ENCODE data around the gene EZH1. TPM values are rescaled to one million over a fixed set of nuclear protein-coding genes. Genes with fewer than 3 reads are reported as not detected.

EZH1 gene
- total RNA-seq, 4 donors from 2014 or later = 31.5 to 89.5 (median 44.5) TPM

DNA sequence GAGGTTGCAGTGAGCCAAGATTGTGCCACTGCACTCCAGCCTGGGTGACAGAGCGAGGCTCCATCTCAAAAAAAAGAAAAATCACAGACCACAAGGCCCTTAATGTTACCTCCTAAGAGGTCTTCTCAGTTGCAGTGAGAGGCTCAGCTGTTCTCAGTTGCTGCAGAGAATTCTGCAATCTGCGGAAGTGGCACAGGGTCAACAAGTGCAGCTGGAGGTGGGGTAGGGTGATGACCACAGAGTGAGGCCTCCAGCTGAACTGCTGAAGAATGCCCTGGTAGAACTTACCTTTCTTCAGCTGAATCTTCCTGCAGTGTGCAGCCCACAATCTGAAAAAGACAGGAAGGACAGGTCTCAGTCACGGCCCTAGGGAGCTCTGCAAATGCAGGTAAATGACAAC, 36.3 kb downstream of the EZH1 start:
- intact Hi-C loops (cut with DNase I; ENCODE audit: low total_unique reads) = no loop called here
- no peaks in the 10 kb centered on the region for H3K27me3 ChIP-seq
- no peaks in the 10 kb centered on the region for H3K4me1 ChIP-seq
- no peaks in the 10 kb centered on the region for H3K36me3 ChIP-seq
- H3K9me3 ChIP-seq = no peaks in the 10 kb centered on the region
- DNase-seq = no peak
- no peak for TF ChIP-seq CTCF (IDR thresholded peaks at IDR 0.05)
- TF ChIP-seq POLR2A (IDR thresholded peaks at IDR 0.05) = no peak
- no peak overlapping the region for H3K4me3 ChIP-seq
- H3K27ac ChIP-seq = no peak overlapping the region

DNA sequence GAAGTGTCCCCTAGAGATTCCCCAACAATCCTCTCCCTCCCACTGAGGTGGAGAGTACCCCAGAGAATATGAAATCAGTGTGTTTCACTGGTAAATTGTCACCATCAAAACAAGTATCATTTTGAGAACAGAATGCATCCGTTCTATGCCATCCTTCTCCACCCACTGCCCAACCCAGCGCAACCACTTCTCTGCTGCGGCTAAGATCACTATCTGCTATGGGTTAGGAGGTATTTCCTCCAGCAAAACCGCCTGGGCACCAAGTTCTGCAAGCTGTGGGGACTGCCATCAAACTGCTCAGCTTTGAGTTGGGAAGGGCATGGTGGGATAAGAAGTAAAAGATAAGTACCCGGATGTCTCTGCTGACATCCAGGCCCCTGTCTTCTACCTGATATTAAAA, 38.1 kb downstream of the EZH1 start:
- Histone ChIP-seq H3K4me1 (no peaks in the 10 kb centered on the region), H3K27ac (no peak overlapping the region), H3K4me3 (no peak overlapping the region), H3K9me3 (no peaks in the 10 kb centered on the region), H3K27me3 (no peaks in the 10 kb centered on the region), H3K36me3 (no peaks in the 10 kb centered on the region)
- no peak for DNase-seq
- intact Hi-C loops (cut with DNase I; ENCODE audit: low total_unique reads) = no loop called here
- TF ChIP-seq POLR2A (IDR thresholded peaks at IDR 0.05) (no peak), CTCF (IDR thresholded peaks at IDR 0.05) (no peak)

DNA sequence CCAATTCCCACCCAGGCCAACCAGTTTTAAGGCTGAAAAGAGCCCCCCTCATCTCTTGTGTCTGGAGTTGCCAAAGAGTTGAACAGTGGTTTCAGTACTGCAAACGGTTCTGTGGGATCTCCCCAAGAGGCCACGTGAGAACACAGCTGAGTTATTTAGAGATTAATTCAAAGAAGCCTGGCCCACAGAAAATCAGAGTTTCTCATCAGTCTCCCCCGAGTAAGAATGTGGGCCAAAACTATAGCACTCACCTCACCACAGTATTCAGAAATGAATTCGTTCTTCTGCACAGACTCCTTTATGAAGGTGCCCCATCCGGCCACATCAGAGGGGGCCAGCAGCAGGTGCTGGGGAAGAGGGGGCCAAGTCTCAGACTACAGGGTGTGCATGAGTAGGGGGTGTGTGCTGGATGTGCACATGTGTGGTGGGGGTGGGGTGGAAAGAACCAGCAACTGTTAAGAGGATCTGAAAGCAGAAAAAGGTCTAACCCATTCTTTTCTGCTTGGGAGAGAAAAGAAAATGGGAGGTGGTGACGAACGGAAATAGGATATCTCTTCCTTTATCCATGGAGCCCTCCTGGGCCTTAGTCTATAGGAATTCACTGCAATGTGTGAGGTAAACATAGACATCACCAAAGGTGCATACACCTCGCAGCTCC, 39.9 kb downstream of the EZH1 start:
- Histone ChIP-seq H3K4me1 (no peaks in the 10 kb centered on the region), H3K27me3 (no peaks in the 10 kb centered on the region), H3K36me3 (no peaks in the 10 kb centered on the region), H3K27ac (no peak overlapping the region), H3K4me3 (no peak overlapping the region), H3K9me3 (no peaks in the 10 kb centered on the region)
- intact Hi-C loops (cut with DNase I; ENCODE audit: low total_unique reads) = no loop called here
- TF ChIP-seq CTCF (IDR thresholded peaks at IDR 0.05) = no peak
- no peak for TF ChIP-seq POLR2A (IDR thresholded peaks at IDR 0.05)
- DNase-seq = no peak

DNA sequence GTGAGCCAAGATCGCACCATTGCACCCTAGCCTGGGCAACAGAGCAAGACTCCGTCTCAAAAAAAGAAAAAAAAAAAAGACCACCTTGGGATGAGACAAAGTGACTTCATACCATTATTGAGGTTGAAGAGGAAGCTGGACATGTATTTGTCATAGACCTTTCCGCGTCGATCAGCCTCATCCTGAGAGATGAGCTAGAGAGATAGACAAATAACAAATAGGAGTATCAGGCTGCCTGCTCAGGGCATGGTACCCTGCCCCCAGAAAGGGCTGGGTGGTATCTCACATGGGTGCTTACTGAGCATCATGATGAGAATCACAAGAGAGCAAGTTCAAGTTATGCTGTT, 40.4 kb downstream of the EZH1 start:
- intact Hi-C loops (cut with DNase I; ENCODE audit: low total_unique reads) = no loop called here
- no peak overlapping the region for H3K27ac ChIP-seq

GRCh38 chr17:42702446-42702845, 42.4 kb downstream of the EZH1 start:
- Histone ChIP-seq H3K27ac (no peak overlapping the region), H3K9me3 (no peaks in the 10 kb centered on the region), H3K4me1 (peaks cover 0 to 9% of the 10 kb centered on the region in 2 donors), H3K4me3 (no peak overlapping the region), H3K27me3 (no peaks in the 10 kb centered on the region), H3K36me3 (no peaks in the 10 kb centered on the region)
- TF ChIP-seq POLR2A (IDR thresholded peaks at IDR 0.05) = no peak
- TF ChIP-seq CTCF (IDR thresholded peaks at IDR 0.05) = no peak
- intact Hi-C loops (cut with DNase I; ENCODE audit: low total_unique reads) = no loop called here
- DNase-seq = no peak

More for the DNA sequence above, 40.4 kb downstream of the EZH1 start:
- Histone ChIP-seq H3K27me3 (no peaks in the 10 kb centered on the region), H3K36me3 (no peaks in the 10 kb centered on the region), H3K9me3 (no peaks in the 10 kb centered on the region), H3K4me3 (no peak overlapping the region), H3K4me1 (peaks cover 0 to 4% of the 10 kb centered on the region in 2 donors)
- TF ChIP-seq POLR2A (IDR thresholded peaks at IDR 0.05) (no peak), CTCF (IDR thresholded peaks at IDR 0.05) (no peak)
- DNase-seq = no peak

Measured in uterus (tissue), 4 donors.